ENCODE data around the gene MGST2.

Gene MGST2

DNA sequence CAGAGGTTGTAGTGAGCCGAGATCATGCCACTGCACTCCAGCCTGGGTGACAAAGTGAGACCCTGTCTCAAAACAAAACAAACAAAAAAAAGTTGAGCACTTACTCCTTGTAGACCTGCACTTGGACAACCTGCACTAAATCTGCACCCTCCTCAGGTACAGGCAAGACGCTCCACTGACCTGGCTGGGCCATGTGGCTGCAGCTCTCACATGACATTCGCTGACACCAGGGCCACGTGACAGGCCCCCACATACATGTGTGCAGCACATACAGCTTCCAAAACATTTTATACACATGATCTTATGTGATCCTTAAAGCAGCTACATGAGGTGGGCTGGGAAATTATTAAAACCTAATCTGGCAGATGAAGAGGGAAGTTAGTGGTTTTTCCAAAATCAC, 62.5 kb downstream of the MGST2 start:
- Mint-ChIP-seq H3K27me3 (peaks cover 47% of the 10 kb centered on the region), H3K9me3 (no peaks in the 10 kb centered on the region), H3K27ac (ENCODE audit: low read depth) (no peak overlapping the region), H3K4me3 (no peak overlapping the region), H3K36me3 (ENCODE audit: insufficient read depth) (peaks cover 1% of the 10 kb centered on the region), H3K4me1 (no peaks in the 10 kb centered on the region)
- ATAC-seq (replicated peaks; ENCODE audit: extremely low read depth, poor library complexity, severe bottlenecking) (no peak), DNase-seq (ENCODE audit: low spot score in 2 of 2) (no peak)

DNA sequence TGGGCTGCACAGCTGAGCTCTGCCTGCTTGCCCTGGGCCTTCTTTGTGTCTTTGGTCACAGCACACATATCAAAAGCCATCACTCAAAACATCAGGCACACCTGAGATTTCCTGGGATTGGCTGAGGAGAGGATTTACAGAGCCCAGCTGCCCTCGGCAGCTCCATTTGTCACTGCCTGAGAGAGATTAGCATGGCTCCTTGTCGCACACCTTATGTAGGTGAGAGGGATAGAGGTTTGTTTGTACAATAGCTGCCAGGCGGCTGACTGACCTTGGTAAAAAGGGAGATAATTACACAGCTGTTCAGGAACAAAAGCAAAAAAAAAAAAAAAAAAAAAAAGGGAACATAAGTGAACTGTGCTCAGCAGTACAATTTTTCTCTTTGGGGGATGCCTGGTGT, 63.2 kb downstream of the MGST2 start:
- peaks cover 1% of the 10 kb centered on the region for H3K36me3 Mint-ChIP-seq (ENCODE audit: insufficient read depth)
- H3K27me3 Mint-ChIP-seq = peaks cover 54% of the 10 kb centered on the region
- no peaks in the 10 kb centered on the region for H3K9me3 Mint-ChIP-seq
- no peak overlapping the region for H3K27ac Mint-ChIP-seq (ENCODE audit: low read depth)
- no peak overlapping the region for H3K4me3 Mint-ChIP-seq
- DNase-seq (ENCODE audit: low spot score in 2 of 2) (no peak), ATAC-seq (replicated peaks; ENCODE audit: extremely low read depth, poor library complexity, severe bottlenecking) (no peak)
- H3K4me1 Mint-ChIP-seq = no peaks in the 10 kb centered on the region

GRCh38 chr4:139732991-139733570, 67.5 kb downstream of the MGST2 start:
- H3K27ac Mint-ChIP-seq (ENCODE audit: low read depth) = no peak overlapping the region
- ATAC-seq (replicated peaks; ENCODE audit: extremely low read depth, poor library complexity, severe bottlenecking) (no peak), DNase-seq (ENCODE audit: low spot score in 2 of 2) (no peak)
- H3K27me3 Mint-ChIP-seq = peaks cover 90% of the 10 kb centered on the region
- peaks cover 10% of the 10 kb centered on the region for H3K4me1 Mint-ChIP-seq
- H3K9me3 Mint-ChIP-seq = no peaks in the 10 kb centered on the region
- H3K4me3 Mint-ChIP-seq = no peak overlapping the region
- H3K36me3 Mint-ChIP-seq (ENCODE audit: insufficient read depth) = no peaks in the 10 kb centered on the region

DNA sequence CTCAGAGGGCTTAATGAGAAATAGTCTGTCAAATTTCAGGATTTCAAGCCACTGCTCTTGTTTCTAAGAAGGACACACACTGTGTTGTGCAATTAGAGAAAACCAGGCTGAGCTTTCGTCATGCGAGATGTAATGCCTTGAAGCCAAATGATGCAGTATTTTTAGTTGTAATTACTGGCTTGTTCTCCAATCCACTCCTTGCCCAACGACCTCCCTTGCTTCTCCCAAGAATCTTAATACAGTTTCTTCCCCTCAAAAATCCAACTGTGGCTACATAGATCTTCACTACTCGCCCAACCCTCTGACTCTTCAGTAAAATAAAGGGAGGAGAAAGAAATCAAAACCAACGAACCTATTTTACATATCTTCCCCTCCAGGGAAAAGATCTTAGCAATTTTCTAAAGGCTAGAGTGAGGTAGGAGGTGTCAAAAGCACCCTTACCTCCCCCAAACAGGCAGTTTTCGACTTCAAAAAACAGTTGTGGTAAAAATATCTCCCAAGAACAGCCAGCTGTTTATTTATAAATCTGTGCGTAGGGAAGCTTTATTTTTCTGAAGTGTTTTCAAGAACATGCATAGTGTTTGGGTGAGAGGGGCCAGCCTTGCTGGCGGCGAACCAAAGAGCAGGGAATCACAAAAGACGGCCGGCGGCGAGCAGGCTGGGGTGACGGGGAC, 68.7 kb downstream of the MGST2 start:
- no peak for ATAC-seq (replicated peaks; ENCODE audit: extremely low read depth, poor library complexity, severe bottlenecking)
- Mint-ChIP-seq H3K36me3 (ENCODE audit: insufficient read depth) (no peaks in the 10 kb centered on the region), H3K27ac (ENCODE audit: low read depth) (no peak overlapping the region), H3K9me3 (no peaks in the 10 kb centered on the region), H3K4me3 (peak overlapping the region; percentile 46), H3K27me3 (peaks cover 78% of the 10 kb centered on the region), H3K4me1 (peaks cover 10% of the 10 kb centered on the region)
- DNase-seq (ENCODE audit: low spot score in 2 of 2) = no peak

- Mint-ChIP-seq H3K4me3 (peak overlapping the region; percentile 46), H3K4me1 (peaks cover 10% of the 10 kb centered on the region), H3K27ac (ENCODE audit: low read depth) (no peak overlapping the region), H3K27me3 (peaks cover 76% of the 10 kb centered on the region), H3K36me3 (ENCODE audit: insufficient read depth) (no peaks in the 10 kb centered on the region), H3K9me3 (no peaks in the 10 kb centered on the region)
- ATAC-seq (replicated peaks; ENCODE audit: extremely low read depth, poor library complexity, severe bottlenecking) (peak; percentile 44), DNase-seq (ENCODE audit: low spot score in 2 of 2) (peak; percentile 13 to 15)
Observed at GRCh38 chr4:139734875-139735380, 69.3 kb downstream of the MGST2 start.

- H3K4me3 Mint-ChIP-seq = peak overlapping the region; percentile 46
- peaks cover 10% of the 10 kb centered on the region for H3K4me1 Mint-ChIP-seq
- DNase-seq (ENCODE audit: low spot score in 2 of 2) = no peak
- H3K27me3 Mint-ChIP-seq = peaks cover 69% of the 10 kb centered on the region
- no peak for ATAC-seq (replicated peaks; ENCODE audit: extremely low read depth, poor library complexity, severe bottlenecking)
- H3K9me3 Mint-ChIP-seq = no peaks in the 10 kb centered on the region
- H3K27ac Mint-ChIP-seq (ENCODE audit: low read depth) = no peak overlapping the region
- no peaks in the 10 kb centered on the region for H3K36me3 Mint-ChIP-seq (ENCODE audit: insufficient read depth)
Observed at GRCh38 chr4:139735381-139736273, 70.0 kb downstream of the MGST2 start.

DNA sequence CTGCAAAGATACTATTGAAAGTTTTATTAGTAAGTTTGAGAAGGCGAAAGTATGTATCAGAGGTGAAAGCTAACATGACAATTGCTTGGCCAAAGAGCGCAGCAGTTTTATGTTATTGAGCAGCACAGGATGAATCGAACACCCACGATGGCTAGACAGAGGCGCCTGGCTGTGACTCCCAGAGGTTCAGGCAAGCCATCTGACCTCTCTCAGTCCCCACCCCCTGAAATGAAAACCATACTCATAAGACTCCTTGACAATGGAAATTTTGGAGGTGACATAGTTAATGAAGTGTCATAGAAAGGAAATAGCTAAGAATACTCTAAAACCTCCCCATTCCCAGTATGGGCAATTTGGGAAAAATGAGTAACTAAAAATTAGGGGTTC, 70.6 kb downstream of the MGST2 start:
- H3K4me1 Mint-ChIP-seq = peaks cover 10% of the 10 kb centered on the region
- peak overlapping the region; percentile 20 for H3K4me3 Mint-ChIP-seq
- ATAC-seq (replicated peaks; ENCODE audit: extremely low read depth, poor library complexity, severe bottlenecking) (no peak), DNase-seq (ENCODE audit: low spot score in 2 of 2) (no peak)
- peaks cover 63% of the 10 kb centered on the region for H3K27me3 Mint-ChIP-seq
- H3K9me3 Mint-ChIP-seq = no peaks in the 10 kb centered on the region
- no peak overlapping the region for H3K27ac Mint-ChIP-seq (ENCODE audit: low read depth)
- no peaks in the 10 kb centered on the region for H3K36me3 Mint-ChIP-seq (ENCODE audit: insufficient read depth)

- ATAC-seq (replicated peaks; ENCODE audit: extremely low read depth, poor library complexity, severe bottlenecking) = no peak
- Mint-ChIP-seq H3K27me3 (peaks cover 59% of the 10 kb centered on the region), H3K36me3 (ENCODE audit: insufficient read depth) (no peaks in the 10 kb centered on the region), H3K4me1 (peaks cover 10% of the 10 kb centered on the region), H3K4me3 (no peak overlapping the region), H3K27ac (ENCODE audit: low read depth) (no peak overlapping the region), H3K9me3 (no peaks in the 10 kb centered on the region)
- no peak for DNase-seq (ENCODE audit: low spot score in 2 of 2)
Observed at GRCh38 chr4:139736661-139737060, 71.0 kb downstream of the MGST2 start.

DNA sequence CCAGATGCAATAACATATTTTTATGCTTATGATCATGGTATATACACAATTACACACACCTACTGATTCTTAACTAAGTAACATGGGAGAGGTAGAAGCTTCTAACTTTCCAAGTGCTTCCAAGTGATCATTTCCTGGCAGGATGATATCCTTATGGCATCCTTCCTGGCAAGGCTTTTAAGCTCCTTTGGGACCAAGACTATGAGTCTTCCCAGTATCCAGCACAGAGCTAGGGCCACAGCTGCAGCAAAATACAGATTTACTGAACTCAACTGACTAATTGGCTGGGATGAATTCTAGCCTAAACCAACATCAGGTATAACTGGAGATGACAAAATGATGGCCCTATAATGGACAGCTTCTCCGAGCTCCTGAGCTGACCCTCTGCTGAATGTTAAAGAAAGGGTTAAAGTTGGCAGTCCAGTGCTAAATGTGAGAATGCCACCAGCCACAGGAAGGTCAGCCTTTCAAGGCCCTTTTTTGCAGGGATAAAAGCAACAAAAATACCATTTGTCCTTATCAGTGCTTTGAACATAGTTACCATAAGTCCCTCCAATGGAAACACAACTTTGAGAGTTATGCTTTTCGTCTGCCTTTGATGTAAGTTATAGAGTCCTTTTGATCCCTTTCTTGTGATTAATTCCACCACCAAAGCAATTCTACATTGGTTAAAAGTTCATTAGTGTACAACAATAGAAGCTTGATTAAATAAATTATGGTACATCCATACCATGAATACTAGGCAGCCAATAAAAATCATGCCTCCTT, 73.4 kb downstream of the MGST2 start:
- no peak for DNase-seq (ENCODE audit: low spot score in 2 of 2)
- no peak for ATAC-seq (replicated peaks; ENCODE audit: extremely low read depth, poor library complexity, severe bottlenecking)
- Mint-ChIP-seq H3K27ac (ENCODE audit: low read depth) (no peak overlapping the region), H3K9me3 (no peaks in the 10 kb centered on the region), H3K36me3 (ENCODE audit: insufficient read depth) (no peaks in the 10 kb centered on the region), H3K4me1 (peaks cover 10% of the 10 kb centered on the region), H3K4me3 (no peak overlapping the region), H3K27me3 (peaks cover 48% of the 10 kb centered on the region)

DNA sequence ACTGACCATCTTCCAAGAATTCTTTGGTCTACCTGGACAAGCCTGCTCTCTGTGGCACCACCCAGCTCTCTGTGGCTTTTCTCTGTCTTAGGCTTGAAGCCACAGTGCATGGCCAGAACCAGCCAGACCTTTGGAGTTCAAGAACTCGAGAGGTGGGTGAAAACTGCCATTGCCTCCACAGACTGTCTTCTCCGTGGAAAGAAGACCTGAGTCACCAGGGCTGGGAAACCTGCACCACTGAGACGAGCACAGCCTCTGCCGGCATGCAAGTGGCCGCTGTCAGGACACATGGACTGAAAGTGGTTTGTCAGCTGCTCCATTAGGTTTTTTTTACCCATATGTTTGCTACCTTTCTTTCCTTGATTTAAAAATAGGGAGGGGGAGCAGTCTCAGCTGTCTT, 74.5 kb downstream of the MGST2 start:
- Mint-ChIP-seq H3K4me3 (no peak overlapping the region), H3K27ac (ENCODE audit: low read depth) (no peak overlapping the region), H3K9me3 (no peaks in the 10 kb centered on the region), H3K4me1 (peaks cover under 1% of the 10 kb centered on the region), H3K27me3 (peaks cover 45% of the 10 kb centered on the region), H3K36me3 (ENCODE audit: insufficient read depth) (no peaks in the 10 kb centered on the region)
- no peak for ATAC-seq (replicated peaks; ENCODE audit: extremely low read depth, poor library complexity, severe bottlenecking)
- no peak for DNase-seq (ENCODE audit: low spot score in 2 of 2)

- peaks cover 48% of the 10 kb centered on the region for H3K27me3 Mint-ChIP-seq
- ATAC-seq (replicated peaks; ENCODE audit: extremely low read depth, poor library complexity, severe bottlenecking) = no peak
- H3K9me3 Mint-ChIP-seq = no peaks in the 10 kb centered on the region
- no peak overlapping the region for H3K4me3 Mint-ChIP-seq
- no peaks in the 10 kb centered on the region for H3K36me3 Mint-ChIP-seq (ENCODE audit: insufficient read depth)
- no peak overlapping the region for H3K27ac Mint-ChIP-seq (ENCODE audit: low read depth)
- DNase-seq (ENCODE audit: low spot score in 2 of 2) = no peak
- no peaks in the 10 kb centered on the region for H3K4me1 Mint-ChIP-seq
Observed at GRCh38 chr4:139740531-139741041, 75.0 kb downstream of the MGST2 start.

DNA sequence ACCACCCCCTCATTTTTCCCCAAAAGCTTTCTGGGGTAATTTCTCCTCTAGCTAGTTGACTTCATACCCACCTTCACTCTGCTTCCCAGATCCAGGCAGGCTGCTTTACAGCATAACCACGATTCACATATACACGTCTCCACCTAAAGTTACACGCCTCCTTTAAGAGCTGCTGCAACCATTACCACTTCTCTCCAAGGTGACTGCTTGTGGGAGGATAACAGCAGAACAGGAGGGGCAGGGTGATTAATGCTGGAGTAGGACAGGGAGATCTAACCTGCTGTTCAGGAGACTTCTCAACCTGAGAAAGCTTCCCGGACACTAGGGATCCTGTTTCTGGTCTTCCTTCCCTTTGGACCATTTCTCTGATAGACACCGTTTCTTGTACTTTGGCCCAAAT, 77.4 kb downstream of the MGST2 start:
- peaks cover 36% of the 10 kb centered on the region for H3K27me3 Mint-ChIP-seq
- ATAC-seq (replicated peaks; ENCODE audit: extremely low read depth, poor library complexity, severe bottlenecking) (no peak), DNase-seq (ENCODE audit: low spot score in 2 of 2) (no peak)
- H3K4me1 Mint-ChIP-seq = no peaks in the 10 kb centered on the region
- H3K9me3 Mint-ChIP-seq = no peaks in the 10 kb centered on the region
- H3K27ac Mint-ChIP-seq (ENCODE audit: low read depth) = no peak overlapping the region
- H3K36me3 Mint-ChIP-seq (ENCODE audit: insufficient read depth) = no peaks in the 10 kb centered on the region
- no peak overlapping the region for H3K4me3 Mint-ChIP-seq

Data from central memory CD8-positive, alpha-beta T cell (primary cell).